DMS53 treated with DMSO at 0.1 percent for 48 hours (cell line): ENCODE data around the gene LIG1.
"Not testable (repeated sequence)": the region's sequence is repeated elsewhere in the genome, so short reads cannot be mapped to it uniquely, and the experiment has no call there.

ENCODE experiments used
- DNase-seq: peaks from one replicate; lab custom pipeline; 2025; ENCODE audit not compliant: unreplicated experiment; lab: John Stamatoyannopoulos, UW

Gene LIG1

GRCh38 chr19:48085904-48086864 lies 84.0 kb downstream of the LIG1 start:
- DNase-seq = no peak

DNA sequence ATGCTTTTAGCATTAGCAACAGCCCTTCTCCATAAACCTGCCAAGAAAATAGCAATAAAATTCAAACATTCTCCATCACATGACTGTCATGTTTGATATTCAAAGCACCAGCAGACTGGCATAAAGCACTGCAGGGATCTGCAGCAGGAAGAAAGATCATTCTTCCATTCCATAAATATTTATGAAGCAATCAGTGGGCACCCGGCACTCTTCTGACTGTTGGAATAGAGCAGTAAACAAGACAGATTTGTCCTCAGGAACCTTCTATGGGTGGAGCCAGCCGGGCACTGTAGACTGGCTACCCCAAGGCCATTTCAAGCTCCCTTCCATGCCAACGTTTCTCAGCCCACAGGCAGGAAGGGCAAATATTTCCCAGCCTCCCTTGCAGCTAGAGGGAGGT lies 85.1 kb downstream of the LIG1 start:
- DNase-seq = no peak

- DNase-seq = no peak
These were observed 89.0 kb downstream of the LIG1 start for GRCh38 chr19:48081106-48081505.

GRCh38 chr19:48070177-48070769 lies 99.9 kb downstream of the LIG1 start:
- not testable (repeated sequence) for DNase-seq

GRCh38 chr19:48069435-48069834 lies 100.7 kb downstream of the LIG1 start:
- DNase-seq = no peak
